A673 (cell line): ENCODE results near the gene PLIN5.

ENCODE experiments used
- CTCF ChIP-seq: fragments of 300-800, 200-600 bp; sonication (generic); conservative IDR thresholded peaks from 2 replicates; pipeline ENCODE4 v1.5.1; 2017; ENCODE audit warnings: low read depth, mild to moderate bottlenecking, antibody characterized with exemption, low read length, moderate library complexity, mixed read lengths
- EZH2 ChIP-seq: fragments of 200-600 bp; sonication (generic); IDR thresholded peaks from 2 replicates; pipeline ENCODE4 v1.6.1; 2017; ENCODE audit warnings: borderline replicate concordance, low read depth, mild to moderate bottlenecking, mixed read lengths, antibody characterized with exemption, low read length; ENCODE audit not compliant: poor library complexity, severe bottlenecking

- no peak for TF ChIP-seq EZH2
- TF ChIP-seq CTCF = peak; percentile 84
These were observed 41.3 kb upstream of the PLIN5 start for GRCh38 chr19:4576016-4576933.
